Astrocyte (in vitro differentiated cells and primary cell): ENCODE measurements around the gene PAAF1.

Experiments
- CTCF ChIP-seq: IDR thresholded peaks from 2 replicates; pipeline ENCODE4 v1.5.1; 2011; ENCODE audit warnings: low read depth, mild to moderate bottlenecking, inconsistent platforms, low read length, moderate library complexity; ENCODE audit not compliant: insufficient read depth
- EZH2 ChIP-seq: IDR thresholded peaks from 2 replicates; pipeline ENCODE4 v1.6.1; 2012; ENCODE audit warnings: mild to moderate bottlenecking, low read length, inconsistent platforms; ENCODE audit not compliant: insufficient read depth

GRCh38 chr11:73907191-73907590 is 30.4 kb downstream of the PAAF1 start:
- TF ChIP-seq CTCF = peak; percentile 13
- TF ChIP-seq EZH2 = no peak
